22Rv1 (cell line): ENCODE results near the gene DDAH1.

ENCODE experiments used
- CTCF ChIP-seq: fragments of 450-650 bp; IDR thresholded peaks from 2 replicates; pipeline ENCODE4 v1.5.1; 2017; ENCODE audit warnings: mild to moderate bottlenecking
- ZFX ChIP-seq: fragments of 450-650 bp; IDR thresholded peaks from 2 replicates; pipeline ENCODE4 v1.6.1; 2017; ENCODE audit warnings: antibody characterized with exemption, borderline replicate concordance

- no peak for TF ChIP-seq CTCF
- TF ChIP-seq ZFX = no peak
Measured at GRCh38 chr1:85437139-85437538, 27.8 kb downstream of the DDAH1 start.
